ENCODE measurements around the gene FZD8. TPM values are rescaled to one million over a fixed set of nuclear protein-coding genes. Genes with fewer than 3 reads are reported as not detected.

FZD8 gene
- total RNA-seq, 2 donors from 2014 or later: 13.9 to 25.5 TPM

DNA sequence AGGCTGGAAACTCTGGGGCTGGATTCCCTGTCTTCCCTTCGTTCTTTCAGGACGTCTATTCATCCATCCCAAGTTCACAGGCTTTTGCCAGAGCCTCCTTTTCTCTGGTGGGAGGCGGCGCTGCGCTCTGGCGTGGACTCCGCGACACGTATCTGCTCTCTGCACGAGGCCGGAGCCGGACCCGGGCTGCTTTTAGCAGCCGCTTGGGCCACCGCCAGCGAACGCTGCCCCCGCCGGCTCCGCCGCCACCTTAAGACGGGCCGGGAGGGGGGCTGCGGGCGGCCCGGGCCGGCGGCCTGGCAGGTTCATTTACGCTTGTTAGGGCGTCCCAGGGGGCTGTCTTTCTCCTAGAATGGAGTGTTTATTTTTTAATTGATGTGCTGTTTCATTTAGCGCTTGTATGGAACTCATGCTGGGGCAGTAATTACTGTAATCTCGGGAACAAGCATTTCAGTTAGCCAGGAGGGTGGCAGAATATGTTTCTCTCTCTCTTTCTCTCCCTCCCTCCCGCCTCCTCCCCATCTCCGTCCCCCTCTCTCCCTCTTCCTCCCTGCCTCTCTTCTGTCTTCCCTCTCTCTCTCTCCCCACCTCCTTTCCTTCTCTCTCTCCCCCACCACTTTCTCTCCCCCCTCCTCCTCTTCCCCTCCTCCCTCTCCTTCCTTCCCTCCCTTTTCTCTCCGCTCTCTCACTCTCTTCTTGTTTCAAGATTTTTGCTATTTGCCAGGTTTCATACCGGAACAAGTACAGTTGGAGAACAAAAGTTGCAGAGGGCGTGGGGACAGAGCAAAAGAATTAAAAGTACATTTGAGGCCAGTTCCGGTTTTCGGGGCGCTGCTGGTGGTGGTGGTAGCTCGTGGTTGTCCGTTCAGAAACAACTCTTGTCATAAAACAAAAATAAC, 1.3 kb upstream of the FZD8 start:
- peak; percentile 69 to 76 for DNase-seq
- intact Hi-C loops (cut with DNase I, micrococcal nuclease): no loop called here
- peak; percentile 24 for ATAC-seq

DNA sequence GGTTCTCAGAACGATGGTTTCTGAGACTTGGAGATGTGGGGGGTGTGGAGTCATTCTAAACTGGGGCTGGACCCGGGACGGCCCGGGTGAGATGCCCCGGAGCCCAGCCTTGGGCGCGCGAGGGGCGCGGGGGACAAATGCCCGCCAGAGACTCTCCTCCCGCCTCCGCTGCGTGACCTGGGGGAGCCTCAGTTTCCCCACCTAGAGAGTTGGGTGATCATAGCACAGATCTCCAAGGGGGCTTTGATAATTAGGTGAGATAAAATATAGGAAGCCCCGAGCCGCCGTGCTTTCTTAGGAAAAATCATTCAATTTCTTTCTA, 658 bp upstream of the FZD8 start:
- DNase-seq: no peak
- intact Hi-C loops (cut with DNase I, micrococcal nuclease): no loop called here
- ATAC-seq: no peak

DNA sequence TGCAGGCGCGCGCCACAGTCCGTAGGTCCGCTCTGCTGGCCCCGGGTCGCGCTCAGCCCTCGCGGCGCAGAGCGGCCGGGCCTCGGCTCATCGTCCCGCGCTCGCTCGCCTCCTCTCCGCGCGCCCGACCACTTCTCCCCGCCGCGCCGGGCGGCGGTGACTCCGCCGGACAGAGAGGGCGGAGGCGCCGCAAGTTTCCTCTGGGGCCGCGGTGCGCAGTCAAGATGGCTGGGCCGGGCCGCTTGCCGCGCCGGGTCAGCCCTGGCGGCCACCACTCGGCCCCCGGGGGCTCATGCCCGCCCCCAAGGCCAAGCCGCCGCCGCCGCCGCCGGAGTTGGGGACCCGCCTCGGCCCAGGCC, 441 bp downstream of the FZD8 start:
- intact Hi-C loops (cut with DNase I, micrococcal nuclease): no loop called here
- ATAC-seq (peak; percentile 17), DNase-seq (peak in 1 of 2 donors; percentile 29)

DNA sequence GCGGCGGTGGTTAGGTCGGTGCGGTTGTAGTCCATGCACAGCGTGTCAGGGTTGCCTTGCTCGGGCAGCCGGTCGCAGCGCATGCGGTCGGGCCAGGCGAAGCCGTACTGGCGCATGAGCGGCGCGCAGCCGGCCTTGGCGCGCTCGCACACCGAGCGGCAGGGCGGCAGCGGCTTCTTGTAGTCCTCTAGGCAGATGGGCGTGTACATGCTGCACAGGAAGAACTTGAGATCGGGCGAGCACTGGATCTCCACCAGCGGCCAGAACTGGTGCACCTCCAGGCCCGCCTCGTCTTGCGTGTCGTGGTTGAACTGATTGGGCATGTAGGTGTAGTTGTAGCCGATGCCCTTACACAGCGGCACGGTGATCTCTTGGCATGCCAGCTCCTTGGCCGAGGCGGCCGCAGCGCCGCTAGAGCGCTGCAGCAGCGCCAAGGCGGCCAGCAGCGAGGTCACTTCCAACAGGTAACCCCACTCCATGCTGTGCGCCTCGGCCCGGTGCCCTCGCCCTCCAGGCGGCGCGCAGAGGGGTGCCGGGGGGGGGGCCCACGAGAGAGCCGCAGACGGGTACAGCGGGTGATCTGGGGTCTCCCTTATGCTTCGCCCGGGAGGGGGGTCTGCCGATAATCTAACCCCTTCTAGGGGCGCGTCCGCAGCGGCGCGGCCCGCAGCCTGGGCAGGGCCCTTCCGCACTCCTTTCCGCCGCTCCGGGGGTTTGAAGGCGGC, 983 bp downstream of the FZD8 start:
- peak; percentile 64 to 70 for DNase-seq
- intact Hi-C loops (cut with DNase I, micrococcal nuclease): no loop called here
- peak; percentile 57 for ATAC-seq

DNA sequence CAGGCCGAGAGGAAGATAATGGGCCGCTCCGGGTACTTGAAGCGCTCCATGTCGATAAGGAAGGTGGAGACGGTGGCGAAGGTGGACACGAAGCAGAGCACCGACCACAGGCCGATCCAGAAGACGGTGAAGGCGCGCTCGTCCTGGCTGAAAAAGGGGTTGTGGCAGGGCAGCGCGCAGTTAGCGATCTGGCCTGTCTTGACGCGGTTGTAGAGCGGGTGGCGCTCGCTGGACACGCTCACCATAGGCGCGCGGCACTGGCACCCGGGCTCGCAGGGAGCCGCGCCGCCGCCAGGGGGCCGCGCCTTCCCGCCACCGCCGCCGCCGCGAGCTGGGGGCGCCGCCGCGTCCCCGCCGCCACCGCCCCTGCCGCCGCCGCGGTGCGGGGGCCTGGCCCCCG, 1.6 kb downstream of the FZD8 start:
- DNase-seq (peak; percentile 63 to 78), ATAC-seq (peak; percentile 36)
- intact Hi-C loops (cut with DNase I, micrococcal nuclease): no loop called here

DNA sequence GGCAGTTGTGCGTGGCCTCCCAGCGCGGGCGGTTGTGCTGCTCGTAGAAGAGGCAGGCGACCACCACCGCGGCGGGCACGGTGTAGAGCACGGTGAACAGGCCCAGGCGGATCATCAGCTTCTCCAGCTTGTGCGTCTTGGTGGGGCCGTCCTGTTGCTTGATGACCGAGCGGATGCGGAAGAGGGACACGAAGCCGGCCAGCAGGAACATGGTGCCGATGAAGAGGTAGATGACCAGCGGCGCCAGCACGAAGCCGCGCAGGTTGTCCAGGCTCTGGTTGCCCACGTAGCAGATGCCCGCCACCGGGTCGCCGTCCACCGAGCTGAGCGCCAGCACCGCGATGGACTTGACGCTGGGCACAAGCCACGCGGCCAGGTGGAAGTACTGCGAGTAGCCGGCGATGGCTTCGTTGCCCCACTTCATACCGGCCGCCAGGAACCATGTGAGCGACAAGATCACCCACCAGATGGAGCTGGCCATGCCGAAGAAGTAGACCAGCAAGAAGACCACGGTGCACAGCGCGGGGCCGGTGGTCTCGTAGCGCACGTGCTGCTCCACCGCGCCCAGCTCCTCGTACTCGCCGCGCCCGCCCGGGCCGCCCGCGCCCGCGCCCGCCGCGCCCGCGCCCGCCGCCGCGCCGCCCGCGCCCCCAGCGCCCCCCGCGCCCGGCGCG, 2.2 kb downstream of the FZD8 start:
- ATAC-seq (no peak), DNase-seq (peak in 1 of 2 donors; percentile 28)
- intact Hi-C loops (cut with DNase I, micrococcal nuclease): loop anchor here in 1 of 2 donors (5.0 to 10.0 kb wide), 2 partner anchors 1137 to 1245 kb away; no protein-coding TSS in a partner anchor

DNA sequence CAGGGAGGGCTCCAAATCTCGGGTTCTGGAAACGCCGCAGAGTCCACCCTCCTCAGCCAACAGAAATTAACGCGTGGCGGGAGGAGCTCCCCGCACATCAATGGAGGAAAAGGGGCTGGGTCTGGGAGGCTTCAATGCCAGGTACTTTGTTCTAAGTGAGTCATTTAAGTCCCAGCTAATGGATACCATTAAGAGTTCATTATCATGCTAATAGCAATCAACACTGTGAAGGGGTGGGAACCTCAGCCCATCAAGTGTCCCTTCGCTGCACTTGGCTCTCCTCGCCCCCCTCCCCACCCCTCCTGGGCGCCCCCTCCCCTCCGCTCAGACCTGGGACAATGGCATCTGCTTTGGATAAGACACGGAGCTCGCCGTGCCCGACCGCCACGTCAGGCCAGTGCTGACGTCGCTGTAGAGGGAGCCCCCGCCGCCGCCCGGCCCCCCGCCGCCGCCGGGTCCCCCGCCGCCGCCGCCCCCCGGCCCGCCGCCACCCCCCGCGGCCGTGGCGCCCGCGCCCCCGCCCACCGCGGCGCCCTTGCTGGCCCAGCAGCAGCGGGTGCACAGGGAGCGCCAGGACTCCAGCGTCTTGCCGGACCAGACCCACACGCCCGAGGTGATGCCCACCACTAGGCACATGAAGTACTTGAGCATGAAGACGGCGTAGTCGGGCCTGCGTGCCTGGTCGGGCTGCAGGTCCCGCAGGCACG, 2.9 kb downstream of the FZD8 start:
- intact Hi-C loops (cut with DNase I, micrococcal nuclease): loop anchor here in 1 of 2 donors (5.0 to 10.0 kb wide), 2 partner anchors 1138 to 1246 kb away; no protein-coding TSS in a partner anchor
- DNase-seq (no peak), ATAC-seq (no peak)

DNA sequence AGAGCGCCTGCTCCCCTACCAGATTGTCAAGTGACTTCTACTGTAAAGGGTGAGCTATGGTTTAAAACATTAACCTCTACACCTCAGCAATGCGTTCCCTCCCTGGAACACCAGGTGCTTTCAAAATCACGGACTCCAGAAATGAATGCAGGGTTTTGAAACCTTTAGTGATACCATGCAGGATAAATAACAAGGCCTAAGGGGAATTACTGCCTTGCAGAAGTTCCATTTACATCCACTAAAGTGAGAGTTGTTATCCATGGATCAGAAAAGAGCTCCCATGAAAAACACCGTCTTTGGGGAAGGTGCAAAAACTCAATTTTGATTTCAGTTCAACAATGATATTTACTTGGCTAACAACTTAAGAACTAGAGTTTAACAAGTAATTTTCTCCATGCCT, 4.0 kb downstream of the FZD8 start:
- intact Hi-C loops (cut with DNase I, micrococcal nuclease): loop anchor here in 1 of 2 donors (5.0 to 10.0 kb wide), 2 partner anchors 1139 to 1247 kb away; no protein-coding TSS in a partner anchor
- DNase-seq (no peak), ATAC-seq (no peak)

DNA sequence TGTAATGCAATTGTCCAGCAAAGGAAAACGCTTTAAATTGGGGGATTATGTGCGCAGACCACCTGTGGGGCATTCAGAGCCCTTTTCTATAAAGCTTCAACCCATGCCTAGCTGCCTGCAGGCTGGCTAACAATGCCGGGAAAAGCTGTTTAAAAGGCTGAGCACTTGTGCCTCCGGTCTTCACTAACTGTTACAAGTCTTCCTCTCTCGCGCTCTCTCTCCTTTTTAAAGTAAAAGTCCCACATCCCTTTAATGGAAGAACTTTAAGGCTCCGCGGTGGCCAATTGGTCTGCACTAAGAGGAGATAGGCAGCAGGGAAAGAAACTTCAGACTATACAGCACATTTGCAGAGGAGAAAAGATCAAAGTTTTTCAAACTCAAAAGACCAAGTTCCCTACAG, 4.6 kb downstream of the FZD8 start:
- intact Hi-C loops (cut with DNase I, micrococcal nuclease): loop anchor here in 1 of 2 donors (5.0 to 10.0 kb wide), 2 partner anchors 1140 to 1247 kb away; no protein-coding TSS in a partner anchor
- no peak for DNase-seq
- no peak for ATAC-seq

DNA sequence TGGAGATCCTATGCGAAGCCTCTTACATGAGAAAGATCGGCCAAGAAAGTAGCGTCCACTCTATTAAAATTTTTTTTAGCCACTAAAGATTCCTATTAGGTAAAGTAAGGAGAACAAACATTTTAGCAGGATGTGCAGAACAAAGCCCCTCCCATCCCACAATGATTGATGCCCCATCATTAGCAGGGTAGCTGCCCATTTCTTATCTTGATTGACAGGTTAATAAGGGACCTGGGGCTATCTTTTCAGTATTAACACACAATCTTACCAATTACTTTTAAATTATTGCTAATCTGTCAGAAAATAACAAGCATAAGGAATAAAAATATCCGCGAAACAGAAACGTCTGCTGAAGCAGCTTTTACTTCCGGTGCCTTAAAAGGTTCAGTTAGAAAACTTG, 5.1 kb downstream of the FZD8 start:
- intact Hi-C loops (cut with DNase I, micrococcal nuclease): loop anchor here in 1 of 2 donors (5.0 to 10.0 kb wide), 2 partner anchors 1140 to 1248 kb away; no protein-coding TSS in a partner anchor
- ATAC-seq (no peak), DNase-seq (no peak)

DNA sequence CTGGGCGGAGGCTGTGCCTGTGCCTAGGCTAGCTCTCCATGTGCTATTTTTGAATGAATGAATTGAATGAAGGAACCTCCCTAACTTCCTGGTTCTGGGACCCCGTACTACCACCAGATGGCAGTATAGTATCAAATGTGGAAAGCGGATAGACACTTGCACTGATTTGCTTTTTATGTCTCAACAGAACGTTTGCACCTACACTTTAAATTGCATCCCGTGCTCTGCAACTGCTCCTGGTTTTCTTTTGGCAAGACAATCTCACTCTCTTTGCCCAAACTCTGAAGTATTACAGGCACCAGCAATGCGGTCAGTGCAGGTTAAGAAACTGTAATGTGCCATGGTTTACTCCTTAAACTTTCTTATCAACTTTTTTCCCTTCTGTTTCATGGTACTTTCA, 6.5 kb downstream of the FZD8 start:
- ATAC-seq: peak; percentile 83
- peak in 1 of 2 donors; percentile 27 for DNase-seq
- intact Hi-C loops (cut with DNase I, micrococcal nuclease): loop anchor here in 1 of 2 donors (5.0 to 10.0 kb wide), 2 partner anchors 1142 to 1249 kb away; no protein-coding TSS in a partner anchor

DNA sequence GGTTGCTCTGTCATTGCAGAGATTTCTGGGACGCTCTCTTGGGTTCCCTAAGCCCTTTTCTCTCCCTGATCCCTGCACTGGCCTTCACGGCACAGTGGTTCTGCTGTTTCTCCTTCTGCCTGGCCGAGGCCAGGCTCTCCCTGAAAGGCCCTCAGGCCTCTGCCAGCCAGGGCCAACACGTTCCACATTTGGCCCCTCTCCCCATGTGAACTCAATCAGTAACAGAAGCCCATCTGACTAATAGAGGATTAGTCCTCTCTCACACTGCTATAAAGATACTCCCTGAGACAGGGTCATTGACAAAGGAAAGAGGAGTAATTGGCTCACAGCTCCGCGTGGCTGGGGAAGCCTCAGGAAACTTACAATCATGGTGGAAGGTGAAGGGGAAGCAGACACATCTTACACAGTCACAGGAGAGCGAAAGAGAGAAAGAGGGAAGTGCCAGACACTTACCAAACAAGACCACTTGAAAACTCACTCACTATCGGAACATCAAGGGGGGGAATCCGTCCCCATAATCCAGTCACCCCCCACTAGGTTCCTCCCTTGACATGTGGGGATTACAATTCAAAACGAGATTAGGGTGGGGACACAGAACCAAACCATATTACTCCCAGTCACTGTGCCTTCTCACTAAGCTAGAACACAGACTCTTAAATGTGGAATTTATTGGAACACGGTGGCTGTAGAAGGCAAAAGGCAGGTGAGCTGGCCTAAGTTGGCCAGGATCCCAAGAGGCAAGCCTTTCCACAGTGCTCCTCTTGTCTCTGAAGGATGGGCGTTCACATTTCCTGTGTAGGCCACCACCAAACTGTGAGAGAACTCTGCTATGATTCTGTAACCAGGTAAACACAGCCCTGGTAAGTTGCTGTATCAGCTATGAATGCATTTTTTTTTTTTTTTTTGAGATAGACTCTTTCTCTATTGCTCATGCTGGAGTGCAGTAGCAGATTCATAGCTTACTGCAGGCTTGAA, 8.8 kb downstream of the FZD8 start:
- DNase-seq: no peak
- intact Hi-C loops (cut with DNase I, micrococcal nuclease): loop anchor here in 1 of 2 donors (10.0 kb wide), 1 partner anchor 1252 kb away; no protein-coding TSS in a partner anchor
- ATAC-seq: no peak

DNA sequence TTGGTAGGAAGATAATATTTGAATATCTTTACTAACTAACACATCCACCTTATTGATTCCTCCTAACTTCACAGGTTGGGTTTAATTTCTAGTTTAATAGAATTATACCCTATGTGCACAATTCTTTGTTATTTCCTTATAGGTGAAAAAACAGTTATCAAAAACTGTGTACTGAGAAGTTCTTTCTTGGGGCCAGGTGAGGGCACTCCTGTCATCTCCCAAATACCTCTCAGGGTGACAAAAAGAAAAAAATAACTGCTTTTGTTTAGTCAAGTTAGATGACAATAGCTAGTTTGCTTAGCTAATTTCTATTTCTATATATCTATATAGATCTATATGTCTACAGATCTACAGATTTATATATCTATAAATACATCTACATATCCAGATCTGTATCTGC, 10.1 kb downstream of the FZD8 start:
- ATAC-seq: no peak
- intact Hi-C loops (cut with DNase I, micrococcal nuclease): loop anchor here in 1 of 2 donors (10.0 kb wide), 1 partner anchor 1253 kb away; no protein-coding TSS in a partner anchor
- DNase-seq: no peak

DNA sequence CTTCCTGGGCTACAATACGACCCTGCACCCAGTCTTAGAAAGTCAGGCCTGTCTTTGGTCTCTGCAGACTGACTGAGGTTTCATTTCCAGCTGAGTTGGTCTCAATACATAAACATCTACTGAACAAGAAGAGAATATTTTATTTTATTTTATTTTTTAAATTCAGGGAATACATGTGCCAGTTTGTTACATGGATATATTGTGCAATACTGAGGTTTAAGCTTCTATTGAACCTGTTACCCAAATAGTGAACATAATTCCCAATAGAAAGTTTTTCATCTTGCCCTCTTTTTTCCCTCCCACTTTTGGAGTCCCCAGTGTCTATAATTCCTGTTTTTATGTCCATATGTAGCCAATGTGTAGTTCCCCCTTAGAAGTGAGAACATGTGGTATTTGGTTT, 10.7 kb downstream of the FZD8 start:
- intact Hi-C loops (cut with DNase I, micrococcal nuclease): loop anchor here in 1 of 2 donors (10.0 kb wide), 1 partner anchor 1253 kb away; no protein-coding TSS in a partner anchor
- DNase-seq (no peak), ATAC-seq (no peak)

DNA sequence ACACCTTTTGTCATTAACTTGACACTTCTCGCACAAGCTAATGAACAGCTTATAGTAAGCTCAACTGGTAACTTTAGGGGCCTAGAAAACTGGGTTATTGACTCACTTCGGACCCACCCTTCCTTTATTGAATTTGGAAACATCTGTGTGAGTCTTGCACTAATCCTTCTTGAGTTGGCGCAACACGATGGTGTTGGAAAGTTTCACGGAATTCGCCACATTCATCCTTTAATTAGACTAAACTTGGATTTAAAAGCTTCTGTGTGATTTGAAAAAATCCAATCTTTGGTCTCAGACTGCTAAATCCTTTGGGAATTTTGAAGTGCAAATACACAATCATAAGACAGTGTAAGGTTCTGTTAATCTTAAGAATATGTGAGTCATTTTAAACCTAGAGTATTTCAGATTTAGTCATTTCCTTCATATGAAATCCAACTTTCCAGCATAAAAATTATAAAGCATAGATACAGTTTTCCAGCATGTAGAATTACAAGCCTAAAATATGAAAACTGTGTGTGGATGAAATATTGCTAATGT, 15.1 kb downstream of the FZD8 start:
- intact Hi-C loops (cut with DNase I, micrococcal nuclease): no loop called here
- DNase-seq (no peak), ATAC-seq (no peak)

DNA sequence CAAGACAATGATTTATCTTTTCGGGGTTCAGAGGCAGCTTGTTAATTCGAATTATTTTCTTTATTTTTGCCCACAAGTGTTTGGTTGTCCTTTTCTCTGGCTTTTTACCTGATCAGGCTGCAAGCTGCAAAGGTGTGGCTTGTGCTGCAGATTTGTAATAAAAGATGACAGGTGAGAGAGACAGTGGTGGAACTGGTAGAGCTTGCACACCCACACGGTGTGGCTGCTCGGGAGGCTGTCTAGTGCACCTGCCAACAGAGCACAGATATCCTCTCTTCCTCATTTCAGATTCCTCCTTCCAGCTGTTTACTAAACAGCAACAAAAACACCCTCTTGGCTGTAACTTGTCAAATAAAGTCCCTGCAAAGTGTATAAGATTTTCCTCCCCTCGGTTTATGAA, 27.8 kb downstream of the FZD8 start:
- DNase-seq: no peak
- ATAC-seq: no peak
- intact Hi-C loops (cut with DNase I, micrococcal nuclease): no loop called here

DNA sequence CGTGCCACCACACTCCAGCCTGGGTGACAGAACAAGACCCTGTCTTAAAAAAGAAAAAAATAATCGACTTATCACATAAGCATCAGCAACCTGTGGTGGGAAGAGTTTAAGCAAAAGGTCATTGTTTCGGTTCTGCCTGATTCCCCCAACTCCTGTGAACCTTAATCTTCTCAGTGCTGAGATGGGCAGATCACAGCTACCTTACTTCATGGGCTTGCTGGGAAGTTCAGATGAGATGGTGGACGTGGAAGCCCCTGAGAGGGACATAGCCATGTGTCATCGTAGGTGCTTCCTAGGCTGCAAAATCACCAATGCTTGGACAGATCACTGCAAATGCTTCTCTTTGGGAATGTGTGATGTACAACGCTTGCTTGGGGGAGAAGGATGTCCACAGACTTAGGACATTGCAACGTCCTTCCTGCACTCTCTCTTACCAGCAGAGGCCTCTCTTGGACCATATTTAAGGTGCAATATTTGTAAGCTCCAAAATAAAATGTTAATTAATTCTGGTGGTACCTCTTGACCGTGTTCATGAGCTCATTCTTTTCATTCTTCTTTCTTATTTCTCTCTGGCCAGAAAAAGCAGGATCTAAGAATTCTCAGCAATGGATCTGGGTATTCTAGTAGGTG, 28.4 kb downstream of the FZD8 start:
- intact Hi-C loops (cut with DNase I, micrococcal nuclease): no loop called here
- DNase-seq (no peak), ATAC-seq (no peak)
